NOMO-1 treated with dmso at 0.1 percent for 144 hours (cell line): Measurements from ENCODE around the gene ZSCAN5A.
"Not testable (repeated sequence)": the region's sequence is repeated elsewhere in the genome, so short reads cannot be mapped to it uniquely, and the experiment has no call there.

Experiments
- DNase-seq: peaks from one replicate; lab custom pipeline; 2025; ENCODE audit not compliant: unreplicated experiment; lab: John Stamatoyannopoulos, UW

The ZSCAN5A gene

GRCh38 chr19:56314381-56315076, at the start of gene ZSCAN5A:
TSS of gene ZSCAN5A (minus strand) at chr19:56314839. CDS start at chr19:56225046, 89,793 bp downstream.
- DNase-seq, result peak; percentile 96

- no peak for DNase-seq
Observed at GRCh38 chr19:56360841-56361240, 46.2 kb upstream of the ZSCAN5A start.

GRCh38 chr19:56356944-56357343, 42.3 kb upstream of the ZSCAN5A start:
- DNase-seq, result no peak

GRCh38 chr19:56355517-56355916, 40.9 kb upstream of the ZSCAN5A start:
- DNase-seq, result no peak

- no peak for DNase-seq
Observed at GRCh38 chr19:56351208-56351607, 36.6 kb upstream of the ZSCAN5A start.

GRCh38 chr19:56350416-56351045, 35.9 kb upstream of the ZSCAN5A start:
- DNase-seq, result peak; percentile 5

- peak; percentile 1 for DNase-seq
Observed at GRCh38 chr19:56348289-56348877, 33.7 kb upstream of the ZSCAN5A start.

GRCh38 chr19:56347163-56347778, 32.6 kb upstream of the ZSCAN5A start:
- DNase-seq, result no peak

GRCh38 chr19:56341948-56342347, 27.3 kb upstream of the ZSCAN5A start:
- DNase-seq, result no peak

GRCh38 chr19:56339031-56339430, 24.4 kb upstream of the ZSCAN5A start:
- not testable (repeated sequence) for DNase-seq

GRCh38 chr19:56337077-56337476, 22.4 kb upstream of the ZSCAN5A start:
- not testable (repeated sequence) for DNase-seq

GRCh38 chr19:56335371-56335770, 20.7 kb upstream of the ZSCAN5A start:
- not testable (repeated sequence) for DNase-seq

- DNase-seq, result peak; percentile 12
Observed at GRCh38 chr19:56333506-56333905, 18.9 kb upstream of the ZSCAN5A start.

- no peak for DNase-seq
Observed at GRCh38 chr19:56332695-56333094, 18.1 kb upstream of the ZSCAN5A start.

GRCh38 chr19:56324436-56324835, 9.8 kb upstream of the ZSCAN5A start:
- DNase-seq, result no peak

- DNase-seq, result peak; percentile 62
Observed at GRCh38 chr19:56321989-56322440, 7.4 kb upstream of the ZSCAN5A start.

- DNase-seq, result no peak
Observed at GRCh38 chr19:56321254-56321988, 6.8 kb upstream of the ZSCAN5A start.

GRCh38 chr19:56319991-56320390, 5.4 kb upstream of the ZSCAN5A start:
- peak; percentile 59 for DNase-seq

- DNase-seq, result no peak
Observed at GRCh38 chr19:56317749-56318148, 3.1 kb upstream of the ZSCAN5A start.

- no peak for DNase-seq
Observed at GRCh38 chr19:56316728-56317127, 2.1 kb upstream of the ZSCAN5A start.
